Measurements from ENCODE around the gene NCF4. TPM values are rescaled to one million over a fixed set of nuclear protein-coding genes. Genes with fewer than 3 reads are reported as not detected.

The NCF4 gene
- total RNA-seq, 1 experiment from 2014 or later: not detected

DNA sequence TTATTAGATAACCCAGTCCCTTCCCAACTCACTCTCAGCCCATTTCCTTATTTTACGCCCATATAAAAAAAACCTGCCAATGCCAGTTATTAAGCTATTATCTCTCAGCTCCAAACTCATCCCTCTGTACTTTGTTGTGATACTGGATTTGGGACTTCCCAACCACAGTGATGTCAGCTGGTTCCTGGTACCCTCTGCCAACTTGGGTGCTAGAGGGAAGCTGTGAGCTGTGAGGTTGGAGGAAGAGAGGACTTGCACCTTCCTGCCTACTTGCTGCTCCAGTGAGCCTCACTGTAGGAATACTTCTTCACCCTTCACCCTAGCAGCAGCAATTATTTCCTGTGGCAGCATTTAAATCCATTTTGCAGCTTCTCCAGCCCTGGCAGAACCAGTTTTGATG lies 33.5 kb downstream of the NCF4 start:
- H3K9ac ChIP-seq (ENCODE audit: extremely low read depth, insufficient read length, low read length): no peak overlapping the region
- no peak overlapping the region for H3K27ac Mint-ChIP-seq
- no peak overlapping the region for H3K4me3 Mint-ChIP-seq
- H3K79me2 ChIP-seq (ENCODE audit: insufficient read depth, low read length): no peaks in the 10 kb centered on the region
- H2BK120ac ChIP-seq (ENCODE audit: low read depth, low read length, poor library complexity, severe bottlenecking): no peak overlapping the region
- H3K4me1 Mint-ChIP-seq: peaks cover 0 to 3% of the 10 kb centered on the region in 2 experiments; a peak in 1 of 4 replicates
- no peak overlapping the region for H2AK5ac ChIP-seq (ENCODE audit: insufficient read length, low read length)
- H3K23ac ChIP-seq (ENCODE audit: insufficient read length, low read depth, low read length): no peak overlapping the region
- no peak overlapping the region for H3K56ac ChIP-seq (ENCODE audit: insufficient read length, low read depth, low read length)
- no peak overlapping the region for H2AFZ ChIP-seq (ENCODE audit: low read length)
- H2BK15ac ChIP-seq (ENCODE audit: low read depth, low read length): no peak overlapping the region
- DNase-seq: no peak
- WGBS (ENCODE audit: extremely low coverage, insufficient read length, low lambda C conversion rate): no CpG with 5 or more reads among the region's 1 CpG
- H3K9me3 Mint-ChIP-seq: peaks cover 15 to 21% of the 10 kb centered on the region in 2 experiments
- H2BK12ac ChIP-seq (ENCODE audit: insufficient read length, low read depth, low read length): no peak overlapping the region
- H3K14ac ChIP-seq (ENCODE audit: insufficient read depth, low read length): no peak overlapping the region
- no peak overlapping the region for H4K8ac ChIP-seq (replicated peaks; ENCODE audit: insufficient read length, low read depth, low read length)
- TF ChIP-seq, protein P1, sequence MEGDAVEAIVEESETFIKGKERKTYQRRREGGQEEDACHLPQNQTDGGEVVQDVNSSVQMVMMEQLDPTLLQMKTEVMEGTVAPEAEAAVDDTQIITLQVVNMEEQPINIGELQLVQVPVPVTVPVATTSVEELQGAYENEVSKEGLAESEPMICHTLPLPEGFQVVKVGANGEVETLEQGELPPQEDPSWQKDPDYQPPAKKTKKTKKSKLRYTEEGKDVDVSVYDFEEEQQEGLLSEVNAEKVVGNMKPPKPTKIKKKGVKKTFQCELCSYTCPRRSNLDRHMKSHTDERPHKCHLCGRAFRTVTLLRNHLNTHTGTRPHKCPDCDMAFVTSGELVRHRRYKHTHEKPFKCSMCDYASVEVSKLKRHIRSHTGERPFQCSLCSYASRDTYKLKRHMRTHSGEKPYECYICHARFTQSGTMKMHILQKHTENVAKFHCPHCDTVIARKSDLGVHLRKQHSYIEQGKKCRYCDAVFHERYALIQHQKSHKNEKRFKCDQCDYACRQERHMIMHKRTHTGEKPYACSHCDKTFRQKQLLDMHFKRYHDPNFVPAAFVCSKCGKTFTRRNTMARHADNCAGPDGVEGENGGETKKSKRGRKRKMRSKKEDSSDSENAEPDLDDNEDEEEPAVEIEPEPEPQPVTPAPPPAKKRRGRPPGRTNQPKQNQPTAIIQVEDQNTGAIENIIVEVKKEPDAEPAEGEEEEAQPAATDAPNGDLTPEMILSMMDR (conservative IDR thresholded peaks at IDR 0.05): no peak
- no peak overlapping the region for H3K4me2 ChIP-seq (ENCODE audit: insufficient read depth, insufficient read length, low read length)
- no peaks in the 10 kb centered on the region for H4K20me1 ChIP-seq (ENCODE audit: control insufficient read depth, insufficient read depth, insufficient read length)
- no peaks in the 10 kb centered on the region for H3K79me1 ChIP-seq (ENCODE audit: insufficient read depth, low read depth, low read length, poor library complexity, severe bottlenecking)
- H4K91ac ChIP-seq (ENCODE audit: insufficient read length, low read depth, low read length): no peak overlapping the region
- H3T11ph ChIP-seq (ENCODE audit: low read length): no peak overlapping the region
- no peaks in the 10 kb centered on the region for H3K23me2 ChIP-seq (ENCODE audit: insufficient read length, low read depth, low read length, poor library complexity, severe bottlenecking)
- H4K5ac ChIP-seq (ENCODE audit: insufficient read length, low read depth, low read length): no peak overlapping the region
- peaks cover 0 to 8% (median 3%) of the 10 kb centered on the region in 3 experiments; a peak in 4 of 7 replicates for H3K36me3 Mint-ChIP-seq (ENCODE audit: insufficient read depth in 1 of 3, low read depth in 3 of 3)
- no peak overlapping the region for H2BK20ac ChIP-seq (ENCODE audit: low read depth, low read length, poor library complexity, severe bottlenecking)
- no peaks in the 10 kb centered on the region for H3K4me1 ChIP-seq (ENCODE audit: insufficient read depth, low read length)
- no peak overlapping the region for H2BK5ac ChIP-seq (ENCODE audit: insufficient read length, low read length)
- peaks cover 84% of the 10 kb centered on the region for H3K27me3 Mint-ChIP-seq (ENCODE audit: low read depth)
- H3K18ac ChIP-seq (ENCODE audit: insufficient read length, low read depth, low read length): no peak overlapping the region
- no peaks in the 10 kb centered on the region for H3K27me3 ChIP-seq (ENCODE audit: insufficient read depth, low read length)
- H3K27ac ChIP-seq (ENCODE audit: insufficient read length, low read depth, low read length): no peak overlapping the region
- no peak overlapping the region for H3K4ac ChIP-seq (ENCODE audit: low read depth, low read length)
- H3K9me3 ChIP-seq (ENCODE audit: control insufficient read depth, low read depth, low read length): no peaks in the 10 kb centered on the region
